ENCODE measurements around the gene PLA2G3. TPM values are rescaled to one million over a fixed set of nuclear protein-coding genes. Genes with fewer than 3 reads are reported as not detected.
"Not testable (repeated sequence)": the region's sequence is repeated elsewhere in the genome, so short reads cannot be mapped to it uniquely, and the experiment has no call there.

Gene PLA2G3
- polyA plus RNA-seq, 4 donors: 0.07 to 0.27 (median 0.16) TPM

GRCh38 chr22:31103111-31103510 is 37.2 kb downstream of the PLA2G3 start:
- DNase-seq (ENCODE audit: low read depth in 4 of 4, low spot score in 3 of 4): no peak

- DNase-seq (ENCODE audit: low read depth in 4 of 4, low spot score in 3 of 4): no peak
Measured at GRCh38 chr22:31102441-31103081, 37.7 kb downstream of the PLA2G3 start.

GRCh38 chr22:31100762-31101525 is 39.4 kb downstream of the PLA2G3 start:
- DNase-seq (ENCODE audit: low read depth in 4 of 4, low spot score in 3 of 4): no peak

- no peak for DNase-seq (ENCODE audit: low read depth in 4 of 4, low spot score in 3 of 4)
Measured at GRCh38 chr22:31099841-31100761, 40.2 kb downstream of the PLA2G3 start.

GRCh38 chr22:31099386-31099785 is 40.9 kb downstream of the PLA2G3 start:
- no peak for DNase-seq (ENCODE audit: low read depth in 4 of 4, low spot score in 3 of 4)

GRCh38 chr22:31098632-31099110 is 41.6 kb downstream of the PLA2G3 start:
- no peak for DNase-seq (ENCODE audit: low read depth in 4 of 4, low spot score in 3 of 4)

GRCh38 chr22:31097941-31098631 is 42.2 kb downstream of the PLA2G3 start:
- DNase-seq (ENCODE audit: low read depth in 4 of 4, low spot score in 3 of 4): no peak

GRCh38 chr22:31097539-31097938 is 42.8 kb downstream of the PLA2G3 start:
- not testable (repeated sequence) for DNase-seq (ENCODE audit: low read depth in 4 of 4, low spot score in 3 of 4)

GRCh38 chr22:31096657-31097279 is 43.5 kb downstream of the PLA2G3 start:
- DNase-seq (ENCODE audit: low read depth in 4 of 4, low spot score in 3 of 4): no peak

- DNase-seq (ENCODE audit: low read depth in 4 of 4, low spot score in 3 of 4): no peak
Measured at GRCh38 chr22:31095637-31096249, 44.6 kb downstream of the PLA2G3 start.

- no peak for DNase-seq (ENCODE audit: low read depth in 4 of 4, low spot score in 3 of 4)
Measured at GRCh38 chr22:31094741-31095140, 45.6 kb downstream of the PLA2G3 start.

- DNase-seq (ENCODE audit: low read depth in 4 of 4, low spot score in 3 of 4): no peak
Measured at GRCh38 chr22:31094021-31094551, 46.2 kb downstream of the PLA2G3 start.

- DNase-seq (ENCODE audit: low read depth in 4 of 4, low spot score in 3 of 4): no peak
Measured at GRCh38 chr22:31093086-31093850, 47.0 kb downstream of the PLA2G3 start.

GRCh38 chr22:31092161-31092560 is 48.1 kb downstream of the PLA2G3 start:
- no peak for DNase-seq (ENCODE audit: low read depth in 4 of 4, low spot score in 3 of 4)

GRCh38 chr22:31091106-31091975 is 49.0 kb downstream of the PLA2G3 start:
- no peak for DNase-seq (ENCODE audit: low read depth in 4 of 4, low spot score in 3 of 4)

GRCh38 chr22:31090217-31091085 is 49.9 kb downstream of the PLA2G3 start:
- no peak for DNase-seq (ENCODE audit: low read depth in 4 of 4, low spot score in 3 of 4)

Data from left renal pelvis (tissue), 4 donors.